Ishikawa (cell line): ENCODE measurements around the gene ALG5.

Experiments
- CEBPB ChIP-seq: IDR thresholded peaks from 2 replicates; pipeline ENCODE4 v1.6.1; 2012
- CREB1 ChIP-seq: IDR thresholded peaks from 2 replicates; pipeline ENCODE4 v1.6.1; 2012; ENCODE audit warnings: low read depth
- EGR1 ChIP-seq: IDR thresholded peaks from 2 replicates; pipeline ENCODE4 v1.6.1; 2012
- EP300 ChIP-seq: IDR thresholded peaks from 2 replicates; pipeline ENCODE4 v1.6.1; 2012; ENCODE audit warnings: borderline replicate concordance
- FOXM1 ChIP-seq: IDR thresholded peaks from 2 replicates; pipeline ENCODE4 v1.6.1; 2012; ENCODE audit warnings: low read depth, borderline replicate concordance
- NFIC ChIP-seq: IDR thresholded peaks from 2 replicates; pipeline ENCODE4 v1.6.1; 2012
- RAD21 ChIP-seq: IDR thresholded peaks from 2 replicates; pipeline ENCODE4 v1.6.1; 2012; ENCODE audit warnings: low read depth
- TAF1 ChIP-seq: IDR thresholded peaks from 2 replicates; pipeline ENCODE4 v1.6.1; 2012; ENCODE audit warnings: low read depth, mild to moderate bottlenecking
- TCF12 ChIP-seq: IDR thresholded peaks from 2 replicates; pipeline ENCODE4 v1.6.1; 2012; ENCODE audit warnings: low read depth
- TEAD4 ChIP-seq: IDR thresholded peaks from 2 replicates; pipeline ENCODE4 v1.6.1; 2012
- YY1 ChIP-seq: IDR thresholded peaks from 2 replicates; pipeline ENCODE4 v1.6.1; 2012; ENCODE audit warnings: low read depth
- ZBTB7A ChIP-seq: IDR thresholded peaks from 2 replicates; pipeline ENCODE4 v1.6.1; 2012; ENCODE audit warnings: low read depth
- TF ChIP-seq, protein P1 (sequence below): IDR thresholded peaks from 2 replicates; pipeline ENCODE4 v1.6.1; 2012
- TF ChIP-seq, protein P2 (sequence below): IDR thresholded peaks from 2 replicates; pipeline ENCODE4 v1.6.1; 2012
- TF ChIP-seq, protein P3 (sequence below): IDR thresholded peaks from 2 replicates; pipeline ENCODE4 v1.6.1; 2012; ENCODE audit warnings: low read depth, mild to moderate bottlenecking

The ALG5 gene

DNA sequence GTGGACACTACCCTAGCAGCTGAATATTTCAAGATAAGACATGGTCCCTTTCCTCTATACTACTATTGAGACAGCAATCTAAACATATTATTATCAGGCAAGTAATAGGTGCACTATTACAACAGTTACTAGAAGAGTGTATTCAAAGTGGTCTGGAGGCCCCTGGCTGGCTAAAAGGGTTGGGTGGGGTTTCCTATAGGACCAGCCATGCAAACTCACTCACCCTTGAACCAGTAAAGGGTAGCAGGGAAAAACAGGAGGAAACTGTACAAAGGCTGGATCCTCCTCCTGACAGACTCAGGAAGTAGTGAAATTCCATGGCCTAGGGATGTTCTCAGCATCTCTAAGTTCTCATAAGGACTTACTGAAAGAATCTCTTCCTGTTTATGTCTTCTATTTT is 86.8 kb downstream of the ALG5 start:
- TF ChIP-seq CEBPB = no peak
- TF ChIP-seq TEAD4 = no peak
- no peak for TF ChIP-seq YY1
- TF ChIP-seq ZBTB7A = no peak
- no peak for TF ChIP-seq NFIC

DNA sequence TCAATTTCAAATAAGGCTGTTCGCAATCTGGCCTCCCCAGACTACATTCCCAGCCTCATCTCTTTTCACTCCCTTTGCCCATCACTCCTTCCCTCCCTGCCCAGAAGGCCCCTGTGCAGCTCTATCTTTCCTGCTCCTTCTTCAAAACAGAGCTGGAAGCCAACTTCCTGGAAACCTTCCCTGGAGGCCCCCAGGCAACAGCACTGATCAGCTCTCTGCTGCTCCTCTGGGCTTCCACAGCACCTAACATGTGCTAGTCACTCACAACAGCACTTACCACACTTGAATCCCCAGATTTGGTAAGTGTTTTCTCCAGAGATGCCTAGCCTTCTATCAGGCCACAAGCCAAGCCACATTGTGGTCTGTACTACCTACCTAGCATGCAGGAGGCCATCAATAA is 88.6 kb downstream of the ALG5 start:
- TF ChIP-seq TEAD4 = no peak
- TF ChIP-seq RAD21 = no peak
- TF ChIP-seq CEBPB = no peak
- TF ChIP-seq NFIC = no peak
- TF ChIP-seq, protein P1, sequence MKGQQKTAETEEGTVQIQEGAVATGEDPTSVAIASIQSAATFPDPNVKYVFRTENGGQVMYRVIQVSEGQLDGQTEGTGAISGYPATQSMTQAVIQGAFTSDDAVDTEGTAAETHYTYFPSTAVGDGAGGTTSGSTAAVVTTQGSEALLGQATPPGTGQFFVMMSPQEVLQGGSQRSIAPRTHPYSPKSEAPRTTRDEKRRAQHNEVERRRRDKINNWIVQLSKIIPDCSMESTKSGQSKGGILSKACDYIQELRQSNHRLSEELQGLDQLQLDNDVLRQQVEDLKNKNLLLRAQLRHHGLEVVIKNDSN = no peak
- TF ChIP-seq, protein P2, sequence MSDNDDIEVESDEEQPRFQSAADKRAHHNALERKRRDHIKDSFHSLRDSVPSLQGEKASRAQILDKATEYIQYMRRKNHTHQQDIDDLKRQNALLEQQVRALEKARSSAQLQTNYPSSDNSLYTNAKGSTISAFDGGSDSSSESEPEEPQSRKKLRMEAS = no peak
- TF ChIP-seq FOXM1 = no peak
- TF ChIP-seq TAF1 = no peak
- TF ChIP-seq EP300 = no peak
- TF ChIP-seq ZBTB7A = no peak
- TF ChIP-seq EGR1 = no peak
- no peak for TF ChIP-seq TCF12

DNA sequence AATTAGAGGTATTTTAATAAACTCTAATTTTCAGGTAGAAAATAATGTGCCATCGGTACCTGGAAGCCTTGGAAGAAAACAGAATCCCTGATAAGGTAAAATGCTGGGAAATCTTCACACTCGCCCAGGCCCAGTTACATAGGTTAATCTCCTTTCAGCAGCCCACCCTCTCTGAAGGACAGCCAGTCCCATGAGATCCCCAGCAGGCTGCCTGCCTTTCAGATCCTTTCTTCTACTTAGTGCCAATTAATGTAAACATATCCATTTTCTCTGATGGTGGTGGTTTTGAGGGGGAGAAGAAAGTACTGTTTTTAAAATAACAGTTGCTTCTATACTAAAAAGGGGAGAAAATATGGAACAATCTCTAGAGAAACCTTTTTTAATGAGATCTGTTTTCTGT is 91.3 kb downstream of the ALG5 start:
- TF ChIP-seq EP300 = no peak
- TF ChIP-seq CREB1 = no peak
- TF ChIP-seq, protein P2 = no peak
- TF ChIP-seq NFIC = no peak
- no peak for TF ChIP-seq RAD21
- no peak for TF ChIP-seq FOXM1
- TF ChIP-seq, protein P1 = no peak
- TF ChIP-seq ZBTB7A = no peak
- TF ChIP-seq EGR1 = no peak
- no peak for TF ChIP-seq CEBPB
- no peak for TF ChIP-seq TAF1
- TF ChIP-seq, protein P3, sequence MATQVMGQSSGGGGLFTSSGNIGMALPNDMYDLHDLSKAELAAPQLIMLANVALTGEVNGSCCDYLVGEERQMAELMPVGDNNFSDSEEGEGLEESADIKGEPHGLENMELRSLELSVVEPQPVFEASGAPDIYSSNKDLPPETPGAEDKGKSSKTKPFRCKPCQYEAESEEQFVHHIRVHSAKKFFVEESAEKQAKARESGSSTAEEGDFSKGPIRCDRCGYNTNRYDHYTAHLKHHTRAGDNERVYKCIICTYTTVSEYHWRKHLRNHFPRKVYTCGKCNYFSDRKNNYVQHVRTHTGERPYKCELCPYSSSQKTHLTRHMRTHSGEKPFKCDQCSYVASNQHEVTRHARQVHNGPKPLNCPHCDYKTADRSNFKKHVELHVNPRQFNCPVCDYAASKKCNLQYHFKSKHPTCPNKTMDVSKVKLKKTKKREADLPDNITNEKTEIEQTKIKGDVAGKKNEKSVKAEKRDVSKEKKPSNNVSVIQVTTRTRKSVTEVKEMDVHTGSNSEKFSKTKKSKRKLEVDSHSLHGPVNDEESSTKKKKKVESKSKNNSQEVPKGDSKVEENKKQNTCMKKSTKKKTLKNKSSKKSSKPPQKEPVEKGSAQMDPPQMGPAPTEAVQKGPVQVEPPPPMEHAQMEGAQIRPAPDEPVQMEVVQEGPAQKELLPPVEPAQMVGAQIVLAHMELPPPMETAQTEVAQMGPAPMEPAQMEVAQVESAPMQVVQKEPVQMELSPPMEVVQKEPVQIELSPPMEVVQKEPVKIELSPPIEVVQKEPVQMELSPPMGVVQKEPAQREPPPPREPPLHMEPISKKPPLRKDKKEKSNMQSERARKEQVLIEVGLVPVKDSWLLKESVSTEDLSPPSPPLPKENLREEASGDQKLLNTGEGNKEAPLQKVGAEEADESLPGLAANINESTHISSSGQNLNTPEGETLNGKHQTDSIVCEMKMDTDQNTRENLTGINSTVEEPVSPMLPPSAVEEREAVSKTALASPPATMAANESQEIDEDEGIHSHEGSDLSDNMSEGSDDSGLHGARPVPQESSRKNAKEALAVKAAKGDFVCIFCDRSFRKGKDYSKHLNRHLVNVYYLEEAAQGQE = no peak
- no peak for TF ChIP-seq TCF12
- no peak for TF ChIP-seq TEAD4
- no peak for TF ChIP-seq YY1

DNA sequence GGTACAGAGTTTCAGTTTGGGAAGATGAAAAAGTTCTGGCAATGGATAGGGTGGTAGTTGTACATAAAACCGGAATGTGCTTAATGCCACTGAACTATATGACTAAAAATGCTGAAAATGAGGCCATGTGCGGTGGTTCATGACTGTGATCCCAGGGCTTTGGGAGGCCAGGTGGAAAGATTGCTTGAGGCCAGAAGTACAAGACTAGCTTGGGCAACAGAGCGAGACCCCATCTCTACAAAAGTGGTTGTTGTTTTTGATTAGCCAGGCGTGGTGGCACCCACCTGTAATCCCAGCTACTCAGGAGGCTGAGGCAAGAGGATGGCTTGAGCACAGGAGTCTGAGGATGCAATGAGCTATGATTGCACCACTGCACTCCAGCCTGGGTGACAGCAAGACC is 91.9 kb downstream of the ALG5 start:
- no peak for TF ChIP-seq TCF12
- no peak for TF ChIP-seq TAF1
- no peak for TF ChIP-seq EP300
- no peak for TF ChIP-seq TEAD4
- TF ChIP-seq RAD21 = no peak
- TF ChIP-seq, protein P2 = no peak
- TF ChIP-seq EGR1 = no peak
- TF ChIP-seq YY1 = no peak
- no peak for TF ChIP-seq CREB1
- TF ChIP-seq, protein P3 = no peak
- no peak for TF ChIP-seq ZBTB7A
- TF ChIP-seq, protein P1 = no peak
- no peak for TF ChIP-seq NFIC
- TF ChIP-seq FOXM1 = no peak
- TF ChIP-seq CEBPB = no peak

DNA sequence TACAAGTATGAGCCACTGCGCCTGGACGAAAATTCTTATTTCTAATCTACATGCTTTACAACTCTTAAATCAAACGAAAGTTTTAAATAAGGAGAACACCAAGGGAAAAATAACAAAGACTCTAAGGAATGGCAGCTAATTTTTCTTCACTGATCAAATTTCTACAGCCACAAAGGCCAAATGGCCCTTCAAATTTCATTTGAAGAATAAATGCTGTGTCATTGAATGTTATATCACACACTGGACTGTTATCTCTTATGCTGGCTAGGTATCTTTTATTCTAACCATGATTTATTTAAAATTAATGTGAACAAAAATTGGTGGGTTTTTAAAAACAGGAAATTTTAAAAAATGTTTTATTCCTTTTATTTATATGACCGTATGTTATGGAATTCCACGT is 93.2 kb downstream of the ALG5 start:
- no peak for TF ChIP-seq RAD21
- no peak for TF ChIP-seq YY1
- TF ChIP-seq TEAD4 = no peak
- no peak for TF ChIP-seq FOXM1
- TF ChIP-seq NFIC = no peak
- TF ChIP-seq, protein P2 = no peak
- no peak for TF ChIP-seq CREB1
- TF ChIP-seq EGR1 = no peak
- no peak for TF ChIP-seq EP300
- no peak for TF ChIP-seq ZBTB7A
- TF ChIP-seq, protein P3 = no peak
- TF ChIP-seq TAF1 = no peak
- TF ChIP-seq, protein P1 = no peak
- no peak for TF ChIP-seq TCF12
- TF ChIP-seq CEBPB = no peak
